ENCODE results near the gene PRUNE2. TPM values are rescaled to one million over a fixed set of nuclear protein-coding genes. Genes with fewer than 3 reads are reported as not detected.

The PRUNE2 gene
- polyA plus RNA-seq, 3 donors = 0.72 to 1.8 (median 1.5) TPM

GRCh38 chr9:76856016-76856415, 49.9 kb downstream of the PRUNE2 start:
- no peak overlapping the region for H2AFZ ChIP-seq (ENCODE audit: insufficient read depth, low read depth, low read length, poor library complexity, severe bottlenecking)
- no peak for TF ChIP-seq CTCF (IDR thresholded peaks at IDR 0.05)
- no peak overlapping the region for H3K27ac ChIP-seq (ENCODE audit: low read depth in 1 of 2, low read length in 2 of 2)
- H3K4me2 ChIP-seq (replicated peaks; ENCODE audit: extremely low read depth, low read length, poor library complexity, severe bottlenecking) = no peak overlapping the region
- Mint-ChIP-seq H3K4me3 (no peak overlapping the region), H3K9me3 (peaks cover 0 to 5% (median 2%) of the 10 kb centered on the region in 7 donors), H3K36me3 (no peaks in the 10 kb centered on the region), H3K27me3 (ENCODE audit: low read depth in 3 of 3) (peaks cover 0 to 7% (median 0%) of the 10 kb centered on the region in 3 donors), H3K27ac (no peak overlapping the region), H3K4me1 (no peaks in the 10 kb centered on the region)
- H3K4me1 ChIP-seq (ENCODE audit: control insufficient read depth in 1 of 2, insufficient read depth in 2 of 2, low read length in 2 of 2) = no peaks in the 10 kb centered on the region
- H3K9me3 ChIP-seq (replicated peaks in 1 of 2; ENCODE audit: control insufficient read depth in 1 of 2, insufficient read depth in 1 of 2, low read length in 2 of 2) = no peaks in the 10 kb centered on the region
- no peaks in the 10 kb centered on the region for H3K79me2 ChIP-seq (ENCODE audit: insufficient read depth, low read length)
- intact Hi-C loops (cut with micrococcal nuclease) = no loop called here
- H3K9ac ChIP-seq (ENCODE audit: insufficient read depth, low read length, poor library complexity, severe bottlenecking) = no peak overlapping the region
- H4K20me1 ChIP-seq (ENCODE audit: insufficient read depth, low read length) = no peaks in the 10 kb centered on the region
- no CpG with 5 or more reads among the region's 3 CpGs for WGBS (ENCODE audit: insufficient coverage)
- no peak for DNase-seq
- no peaks in the 10 kb centered on the region for H3K36me3 ChIP-seq (replicated peaks in 1 of 2; ENCODE audit: control insufficient read depth in 1 of 2, insufficient read depth in 2 of 2, low read length in 2 of 2)
- no peaks in the 10 kb centered on the region for H3K27me3 ChIP-seq (ENCODE audit: control insufficient read depth in 2 of 2, insufficient read depth in 2 of 2, low read length in 2 of 2)
- H3K4me3 ChIP-seq (replicated peaks in 1 of 3; ENCODE audit: low read depth in 2 of 3, low read length in 3 of 3) = no peak overlapping the region

- H3K4me1 ChIP-seq (ENCODE audit: control insufficient read depth in 1 of 2, insufficient read depth in 2 of 2, low read length in 2 of 2) = no peaks in the 10 kb centered on the region
- no peak overlapping the region for H2AFZ ChIP-seq (ENCODE audit: insufficient read depth, low read depth, low read length, poor library complexity, severe bottlenecking)
- Mint-ChIP-seq H3K4me3 (no peak overlapping the region), H3K4me1 (no peaks in the 10 kb centered on the region), H3K27ac (no peak overlapping the region), H3K27me3 (ENCODE audit: low read depth in 3 of 3) (peaks cover 0 to 4% (median 0%) of the 10 kb centered on the region in 3 donors), H3K9me3 (peaks cover 0 to 5% (median 2%) of the 10 kb centered on the region in 7 donors), H3K36me3 (no peaks in the 10 kb centered on the region)
- TF ChIP-seq CTCF (IDR thresholded peaks at IDR 0.05) = no peak
- no peak for DNase-seq
- WGBS (ENCODE audit: insufficient coverage) = no CpG with 5 or more reads among the region's 1 CpG
- H3K4me2 ChIP-seq (replicated peaks; ENCODE audit: extremely low read depth, low read length, poor library complexity, severe bottlenecking) = no peak overlapping the region
- no peak overlapping the region for H3K27ac ChIP-seq (ENCODE audit: low read depth in 1 of 2, low read length in 2 of 2)
- H3K9ac ChIP-seq (ENCODE audit: insufficient read depth, low read length, poor library complexity, severe bottlenecking) = no peak overlapping the region
- H3K9me3 ChIP-seq (replicated peaks in 1 of 2; ENCODE audit: control insufficient read depth in 1 of 2, insufficient read depth in 1 of 2, low read length in 2 of 2) = no peaks in the 10 kb centered on the region
- intact Hi-C loops (cut with micrococcal nuclease) = no loop called here
- H3K79me2 ChIP-seq (ENCODE audit: insufficient read depth, low read length) = no peaks in the 10 kb centered on the region
- H3K27me3 ChIP-seq (ENCODE audit: control insufficient read depth in 2 of 2, insufficient read depth in 2 of 2, low read length in 2 of 2) = no peaks in the 10 kb centered on the region
- no peak overlapping the region for H3K4me3 ChIP-seq (replicated peaks in 1 of 3; ENCODE audit: low read depth in 2 of 3, low read length in 3 of 3)
- no peaks in the 10 kb centered on the region for H4K20me1 ChIP-seq (ENCODE audit: insufficient read depth, low read length)
- no peaks in the 10 kb centered on the region for H3K36me3 ChIP-seq (replicated peaks in 1 of 2; ENCODE audit: control insufficient read depth in 1 of 2, insufficient read depth in 2 of 2, low read length in 2 of 2)
Measured at GRCh38 chr9:76855015-76855414, 50.9 kb downstream of the PRUNE2 start.

Data from CD14-positive monocyte (primary cell).